ENCODE measurements around the gene ST3GAL4.

GRCh38 chr11:126335463-126335760 is 20.1 kb upstream of the ST3GAL4 start:
- TF ChIP-seq CTCF (IDR thresholded peaks at IDR 0.05) (no peak), POLR2A (IDR thresholded peaks at IDR 0.05) (no peak)

Measured in right lobe of liver (tissue), 4 donors.